PC-3 (cell line): ENCODE results near the gene C12orf60. TPM values are rescaled to one million over a fixed set of nuclear protein-coding genes. Genes with fewer than 3 reads are reported as not detected.

Source experiments
- ATAC-seq: fragments of 200-7000 bp; cut with Tn5 transposase; 2 replicates; pipeline ENCODE4 v1.9.1; 2020; ENCODE audit warnings: mild to moderate bottlenecking, moderate library complexity
- BruUV-seq: library from RNA; stranded (reverse); fragments of 400-500 nt; replicated peaks from 2 replicates; lab custom pipeline; 2021; lab: Mats Ljungman, UMichigan
- CTCF ChIA-PET: fragments of 300-600 bp; sonication (Branson Sonifier 250); formaldehyde crosslinking; loops from one replicate; lab custom pipeline; 2022; ENCODE audit warnings: antibody characterized with exemption; lab: Charles Lee
- POLR2A ChIA-PET: fragments of 300-600 bp; sonication (Branson Sonifier 250); formaldehyde crosslinking; loops from one replicate; lab custom pipeline; 2022; ENCODE audit warnings: antibody characterized with exemption; ENCODE audit not compliant: unreplicated experiment; lab: Charles Lee
- DNase-seq: peaks from one replicate; pipeline ENCODE4 v3.0.0-alpha.2; 2015
- H2AFZ ChIP-seq: fragments of 300-600 bp; sonication (generic); 2 replicates; pipeline ENCODE4 v1.6.0; 2016; ENCODE audit warnings: antibody characterized with exemption, low read length
- H3F3A ChIP-seq: fragments of 300-600 bp; sonication (generic); one replicate; pipeline ENCODE4 v1.6.0; 2017; ENCODE audit warnings: antibody characterized with exemption, low read length, control low read depth, mild to moderate bottlenecking; ENCODE audit not compliant: unreplicated experiment
- H3K27ac ChIP-seq: fragments of 300-600 bp; sonication (generic); 2 replicates; pipeline ENCODE4 v1.5.1; 2016; ENCODE audit warnings: mild to moderate bottlenecking, low read length
- H3K27me3 ChIP-seq: fragments of 300-600 bp; sonication (generic); 2 replicates; pipeline ENCODE4 v1.6.1; 2016; ENCODE audit warnings: low read length, mixed read lengths
- H3K36me3 ChIP-seq: fragments of 300-600 bp; sonication (generic); 2 replicates; pipeline ENCODE4 v1.6.1; 2016; ENCODE audit warnings: low read depth, mixed run types, low read length, mixed read lengths
- H3K4me1 ChIP-seq: fragments of 300-600 bp; sonication (generic); 2 replicates; pipeline ENCODE4 v1.5.1; 2016; ENCODE audit warnings: low read length; ENCODE audit not compliant: insufficient read depth
- H3K4me2 ChIP-seq: fragments of 300-600 bp; sonication (generic); 2 replicates; pipeline ENCODE4 v1.6.0; 2016; ENCODE audit warnings: low read length
- H3K4me3 ChIP-seq: fragments of 300-600 bp; sonication (generic); 2 replicates; pipeline ENCODE4 v1.5.1; 2016; ENCODE audit warnings: mild to moderate bottlenecking, low read length, mixed read lengths
- H3K79me2 ChIP-seq: fragments of 300-600 bp; sonication (generic); 2 replicates; pipeline ENCODE4 v1.6.1; 2017; ENCODE audit warnings: low read length, mixed read lengths
- H3K9ac ChIP-seq: fragments of 300-600 bp; sonication (generic); 2 replicates; pipeline ENCODE4 v1.6.0; 2016; ENCODE audit warnings: mild to moderate bottlenecking, low read length
- H3K9me2 ChIP-seq: fragments of 300-600 bp; sonication (generic); replicated peaks from 2 replicates; pipeline ENCODE4 v1.6.1; 2016; ENCODE audit warnings: mixed run types, low read length, mixed read lengths
- H3K9me3 ChIP-seq: fragments of 300-600 bp; sonication (generic); 2 replicates; pipeline ENCODE4 v1.6.1; 2016; ENCODE audit warnings: low read length, mixed read lengths
- H4K20me1 ChIP-seq: fragments of 300-600 bp; sonication (generic); 2 replicates; pipeline ENCODE4 v1.6.1; 2016; ENCODE audit warnings: low read length, mixed read lengths
- EZH2 ChIP-seq: fragments of 300-600 bp; sonication (generic); IDR thresholded peaks from one replicate; pipeline ENCODE4 v1.6.1; 2017; ENCODE audit warnings: antibody characterized with exemption, mild to moderate bottlenecking, low read length; ENCODE audit not compliant: unreplicated experiment
- EZH2phosphoT487 ChIP-seq: fragments of 300-600 bp; sonication (generic); IDR thresholded peaks from 2 replicates; pipeline ENCODE4 v1.6.1; 2018; ENCODE audit warnings: mild to moderate bottlenecking, antibody characterized with exemption, low read length, borderline replicate concordance
- intact Hi-C: fragments of 100-400 bp; cut with micrococcal nuclease; formaldehyde crosslinking; loops from 2 replicates; pipeline ENCODE4 v1.9.0; 2023
- total RNA-seq: library from RNA; depleted of rRNA; stranded (reverse); fragments of >200 nt; gene quantifications from 2 replicates; pipeline ENCODE4 v1.2.3, GENCODE V29; 2014
- TF ChIP-seq, protein P1 (sequence below): fragments of 300-600 bp; sonication (generic); conservative IDR thresholded peaks from 2 replicates; pipeline ENCODE4 v1.5.1; 2017; ENCODE audit warnings: antibody characterized with exemption, low read depth, mild to moderate bottlenecking, low read length

The C12orf60 gene
- total RNA-seq, 1 experiment from 2014 or later = 0.47 TPM

- CTCF ChIA-PET = no interaction called here
- ATAC-seq (no peak), DNase-seq (peak; percentile 9)
- intact Hi-C loops = loop anchor here (5.0 kb wide), 1 partner anchor 38 kb away; the partner anchor contains the start of gene MGP
- no peak overlapping the region for H3K4me2 ChIP-seq
- H3K9me3 ChIP-seq = no peaks in the 10 kb centered on the region
- no peaks in the 10 kb centered on the region for H3K9me2 ChIP-seq
- TF ChIP-seq, protein P1, sequence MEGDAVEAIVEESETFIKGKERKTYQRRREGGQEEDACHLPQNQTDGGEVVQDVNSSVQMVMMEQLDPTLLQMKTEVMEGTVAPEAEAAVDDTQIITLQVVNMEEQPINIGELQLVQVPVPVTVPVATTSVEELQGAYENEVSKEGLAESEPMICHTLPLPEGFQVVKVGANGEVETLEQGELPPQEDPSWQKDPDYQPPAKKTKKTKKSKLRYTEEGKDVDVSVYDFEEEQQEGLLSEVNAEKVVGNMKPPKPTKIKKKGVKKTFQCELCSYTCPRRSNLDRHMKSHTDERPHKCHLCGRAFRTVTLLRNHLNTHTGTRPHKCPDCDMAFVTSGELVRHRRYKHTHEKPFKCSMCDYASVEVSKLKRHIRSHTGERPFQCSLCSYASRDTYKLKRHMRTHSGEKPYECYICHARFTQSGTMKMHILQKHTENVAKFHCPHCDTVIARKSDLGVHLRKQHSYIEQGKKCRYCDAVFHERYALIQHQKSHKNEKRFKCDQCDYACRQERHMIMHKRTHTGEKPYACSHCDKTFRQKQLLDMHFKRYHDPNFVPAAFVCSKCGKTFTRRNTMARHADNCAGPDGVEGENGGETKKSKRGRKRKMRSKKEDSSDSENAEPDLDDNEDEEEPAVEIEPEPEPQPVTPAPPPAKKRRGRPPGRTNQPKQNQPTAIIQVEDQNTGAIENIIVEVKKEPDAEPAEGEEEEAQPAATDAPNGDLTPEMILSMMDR = no peak
- TF ChIP-seq EZH2phosphoT487 = no peak
- TF ChIP-seq EZH2 = no peak
- BruUV-seq = no TSS peak
- no peaks in the 10 kb centered on the region for H3K79me2 ChIP-seq
- no peak overlapping the region for H3K4me3 ChIP-seq
- POLR2A ChIA-PET = no interaction called here
- no peak overlapping the region for H3K9ac ChIP-seq
- no peak overlapping the region for H2AFZ ChIP-seq
- H3K27me3 ChIP-seq = no peaks in the 10 kb centered on the region
- no peaks in the 10 kb centered on the region for H3K36me3 ChIP-seq
- no peaks in the 10 kb centered on the region for H4K20me1 ChIP-seq
- H3K27ac ChIP-seq = no peak overlapping the region
- H3F3A ChIP-seq = no peaks in the 10 kb centered on the region
- H3K4me1 ChIP-seq = peaks cover 4% of the 10 kb centered on the region
Observed at GRCh38 chr12:14849661-14850060, 46.2 kb downstream of the C12orf60 start.

DNA sequence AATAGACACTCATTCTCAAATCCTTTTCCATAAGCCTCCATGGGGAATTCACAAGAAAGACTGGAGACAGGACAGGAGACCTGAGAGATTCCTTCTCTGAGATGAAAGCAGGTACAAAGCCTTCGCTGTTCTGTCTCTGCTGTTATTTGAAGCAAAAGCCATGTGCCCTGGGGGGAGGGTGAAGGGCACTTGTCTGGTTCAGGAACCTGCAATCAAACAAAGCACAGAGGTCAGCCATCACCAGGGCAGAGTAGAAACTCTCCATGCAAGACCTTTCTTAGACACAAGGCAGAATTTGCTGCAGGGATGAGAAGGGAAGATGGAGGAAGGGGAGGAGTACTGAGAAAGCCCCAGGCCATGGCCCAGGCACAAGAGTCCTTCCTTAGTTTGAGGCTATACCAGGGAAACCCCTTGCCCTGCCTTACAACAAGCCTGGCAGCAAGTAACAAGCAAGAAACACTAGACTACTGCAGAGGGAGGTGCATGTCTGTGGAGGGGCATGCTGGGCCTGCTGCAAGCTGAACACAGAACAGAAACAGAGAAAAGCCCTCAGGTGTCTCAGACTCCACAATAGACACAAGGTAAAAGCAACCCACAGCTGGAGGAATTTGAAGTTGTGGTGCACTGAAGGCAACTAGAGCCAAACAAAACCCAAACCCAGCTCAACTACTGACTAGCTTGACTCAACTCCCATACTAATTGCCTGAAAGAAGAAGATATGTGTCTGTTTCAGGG, 47.6 kb downstream of the C12orf60 start:
- no peak overlapping the region for H3K27ac ChIP-seq
- intact Hi-C loops = no loop called here
- no peaks in the 10 kb centered on the region for H3K9me2 ChIP-seq
- no peak overlapping the region for H3K4me3 ChIP-seq
- no peaks in the 10 kb centered on the region for H3K9me3 ChIP-seq
- H3K4me2 ChIP-seq = no peak overlapping the region
- H2AFZ ChIP-seq = no peak overlapping the region
- H3K36me3 ChIP-seq = no peaks in the 10 kb centered on the region
- BruUV-seq = no TSS peak
- DNase-seq = no peak
- ATAC-seq = no peak
- no peaks in the 10 kb centered on the region for H3K27me3 ChIP-seq
- POLR2A ChIA-PET = no interaction called here
- H3K9ac ChIP-seq = no peak overlapping the region
- CTCF ChIA-PET = interaction anchor here (0.6 kb wide), 1 partner anchor 363 kb away, joined by 3 read pairs; no protein-coding TSS in a partner anchor
- peaks cover 7% of the 10 kb centered on the region for H3K4me1 ChIP-seq
- no peak for TF ChIP-seq EZH2
- TF ChIP-seq, protein P1 = no peak
- TF ChIP-seq EZH2phosphoT487 = no peak
- no peaks in the 10 kb centered on the region for H4K20me1 ChIP-seq
- no peaks in the 10 kb centered on the region for H3F3A ChIP-seq
- no peaks in the 10 kb centered on the region for H3K79me2 ChIP-seq

DNA sequence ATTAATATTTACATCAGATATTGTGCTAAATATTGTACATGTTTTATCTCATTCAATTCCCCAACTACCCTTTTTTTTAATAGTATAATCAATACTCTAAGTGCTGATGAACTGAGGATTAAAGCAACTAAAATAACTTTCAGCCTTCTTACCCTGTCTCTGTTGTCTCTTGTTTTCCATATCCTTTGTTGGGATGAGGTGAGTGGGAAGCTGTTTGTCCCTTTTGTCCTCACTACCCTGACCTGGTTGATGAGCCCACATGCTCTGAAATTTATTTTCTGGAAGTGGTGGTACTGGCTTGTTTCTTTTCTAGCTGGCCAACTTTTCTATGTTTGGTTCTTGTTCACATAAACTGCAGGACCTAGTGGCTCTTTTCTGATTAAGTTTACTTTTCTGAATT, 49.4 kb downstream of the C12orf60 start:
- ChIA-PET POLR2A (no interaction called here), CTCF (no interaction called here)
- Histone ChIP-seq H3K9me3 (no peaks in the 10 kb centered on the region), H3F3A (no peaks in the 10 kb centered on the region), H3K4me2 (no peak overlapping the region), H3K36me3 (no peaks in the 10 kb centered on the region), H2AFZ (no peak overlapping the region), H3K27me3 (no peaks in the 10 kb centered on the region), H3K9ac (no peak overlapping the region), H3K9me2 (no peaks in the 10 kb centered on the region), H3K4me1 (peaks cover 4% of the 10 kb centered on the region), H3K4me3 (no peak overlapping the region), H4K20me1 (no peaks in the 10 kb centered on the region), H3K27ac (no peak overlapping the region), H3K79me2 (no peaks in the 10 kb centered on the region)
- no TSS peak for BruUV-seq
- no peak for ATAC-seq
- TF ChIP-seq EZH2 = no peak
- TF ChIP-seq EZH2phosphoT487 = no peak
- TF ChIP-seq, protein P1 = no peak
- DNase-seq = no peak
- intact Hi-C loops = no loop called here
